ENCODE data around the gene ARHGAP12.

DNA sequence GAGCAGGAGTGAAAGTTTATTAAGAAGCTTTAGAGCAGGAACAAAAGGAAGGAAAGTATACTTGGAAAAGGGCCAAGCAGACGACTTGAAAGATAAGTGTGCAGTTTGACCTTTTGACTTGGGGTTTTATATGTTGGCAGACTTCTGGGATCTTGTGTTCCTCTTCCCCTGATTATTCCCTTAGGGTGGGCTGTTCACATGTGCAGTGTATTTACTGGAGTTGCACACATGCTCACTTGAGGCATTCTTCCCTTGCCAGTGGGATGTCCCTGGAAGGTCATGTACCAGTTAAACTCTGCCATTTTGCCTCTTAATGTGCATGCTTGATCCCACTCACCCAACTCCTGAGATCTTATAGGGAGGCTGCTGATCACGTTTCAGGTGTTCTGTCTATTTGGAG lies 23.4 kb upstream of the ARHGAP12 start:
- TF ChIP-seq EZH2 (IDR thresholded peaks at IDR 0.05; ENCODE audit: insufficient read depth, poor library complexity, severe bottlenecking) (no peak), EZH2phosphoT487 (IDR thresholded peaks at IDR 0.05; ENCODE audit: insufficient read depth, low read depth) (no peak)
